B cell (primary cell): Measurements from ENCODE around the gene ELOVL6. TPM values are rescaled to one million over a fixed set of nuclear protein-coding genes. Genes with fewer than 3 reads are reported as not detected.
A peak's percentile ranks its signal among the peaks of the same experiment; 100 is the strongest.

Source experiments
- ATAC-seq: fragments of 200-7000 bp; cut with Tn5 transposase; one replicate; pipeline ENCODE4 v1.10.0; 2021; ENCODE audit warnings: low read depth, mild to moderate bottlenecking, moderate number of reproducible peaks, moderate library complexity
- CTCF ChIA-PET: fragments of 350-600 bp; sonication (Branson Sonifier 250); formaldehyde crosslinking; loops from one replicate; lab custom pipeline; 2021; ENCODE audit warnings: antibody characterized with exemption, inconsistent platforms; lab: Charles Lee
- POLR2A ChIA-PET: fragments of 350-600 bp; sonication (Branson Sonifier 250); formaldehyde crosslinking; loops from one replicate; lab custom pipeline; 2021; ENCODE audit warnings: antibody characterized with exemption; lab: Charles Lee
- DNase-seq: peaks from one replicate; pipeline ENCODE4 v3.0.0; 2013
- H2AFZ ChIP-seq: 2 replicates; pipeline ENCODE4 v1.6.1; 2012; ENCODE audit warnings: mild to moderate bottlenecking, low read depth, low read length; ENCODE audit not compliant: insufficient read depth, poor library complexity, severe bottlenecking
- H3K27ac ChIP-seq, 2 donors: 1 replicate in 1 of 2; 2 replicates in 1 of 2; pipeline ENCODE4 v1.5.1; 2012 to 2013; ENCODE audit warnings: low read length in 2 of 2, mild to moderate bottlenecking in 2 of 2, moderate library complexity in 1 of 2
- H3K27me3 ChIP-seq, 4 experiments: fragments of 200-600 bp in 1 of 4; sonication (generic) in 1 of 4; replicated peaks in 1 of 4; 1 replicate in 2 of 4; 2 replicates in 2 of 4; pipeline versions ENCODE4 v1.6.1 to v1.7.0; 2013 to 2016; ENCODE audit warnings: low read length in 3 of 4, mild to moderate bottlenecking in 2 of 4, mixed read lengths in 1 of 4, moderate library complexity in 1 of 4; ENCODE audit not compliant: insufficient read depth in 4 of 4, control insufficient read depth in 3 of 4; ENCODE audit errors: control extremely low read depth in 1 of 4
- H3K36me3 ChIP-seq, 2 experiments: replicated peaks in 1 of 2; 1 replicate in 1 of 2; 2 replicates in 1 of 2; pipeline versions ENCODE4 v1.6.1 to v1.7.1; 2013; ENCODE audit warnings: low read length in 1 of 2; ENCODE audit not compliant: insufficient read depth in 2 of 2, control insufficient read depth in 1 of 2; ENCODE audit errors: control extremely low read depth in 1 of 2, extremely low read depth in 1 of 2
- H3K4me1 ChIP-seq, 2 donors: fragments of 200-600 bp in 1 of 2; sonication (generic) in 1 of 2; 1 replicate in 1 of 2; 2 replicates in 1 of 2; pipeline versions ENCODE4 v1.5.1 to v1.6.1; 2013 to 2017; ENCODE audit warnings: low read length in 2 of 2; ENCODE audit not compliant: control insufficient read depth in 2 of 2, insufficient read depth in 2 of 2
- H3K4me2 ChIP-seq: replicated peaks from 2 replicates; pipeline ENCODE3; 2012; ENCODE audit warnings: mild to moderate bottlenecking, low read depth, low read length; ENCODE audit not compliant: poor library complexity, severe bottlenecking
- H3K4me3 ChIP-seq, 5 experiments: fragments of 200-600 bp in 1 of 5; sonication (generic) in 1 of 5; 1 replicate in 3 of 5; 2 replicates in 2 of 5; pipeline versions ENCODE4 v1.5.1 to v1.7.0; 2011 to 2016; ENCODE audit warnings: low read length in 4 of 5, mild to moderate bottlenecking in 4 of 5, low read depth in 2 of 5, control low read depth in 1 of 5, moderate library complexity in 1 of 5; ENCODE audit not compliant: insufficient read depth in 1 of 5; ENCODE audit errors: control extremely low read depth in 1 of 5, extremely low read depth in 1 of 5
- H3K79me2 ChIP-seq: fragments of 200-600 bp; sonication (generic); one replicate; pipeline ENCODE4 v1.6.0; 2016; ENCODE audit warnings: low read length; ENCODE audit not compliant: control insufficient read depth, insufficient read depth
- H3K9ac ChIP-seq: fragments of 200-600 bp; sonication (generic); 2 replicates; pipeline ENCODE4 v1.6.1; 2017; ENCODE audit warnings: mild to moderate bottlenecking, low read length, moderate library complexity
- H3K9me3 ChIP-seq, 3 donors: one replicate each; pipeline versions ENCODE4 v1.6.1 to v1.7.1; 2013; ENCODE audit warnings: low read length in 2 of 3; ENCODE audit not compliant: control insufficient read depth in 2 of 3, insufficient read depth in 1 of 3; ENCODE audit errors: control extremely low read depth in 1 of 3
- H4K20me1 ChIP-seq: 2 replicates; pipeline ENCODE4 v1.6.0; 2012; ENCODE audit warnings: mild to moderate bottlenecking, low read length; ENCODE audit not compliant: insufficient read depth, control insufficient read depth, poor library complexity, severe bottlenecking
- H3K27ac Mint-ChIP-seq: one replicate; pipeline ENCODE4 v1.8.0; 2021; ENCODE audit warnings: mixed read lengths
- H3K27me3 Mint-ChIP-seq: one replicate; pipeline ENCODE4 v1.8.0; 2021; ENCODE audit warnings: mixed read lengths
- H3K4me1 Mint-ChIP-seq: one replicate; pipeline ENCODE4 v1.8.0; 2021; ENCODE audit warnings: mixed read lengths
- H3K4me3 Mint-ChIP-seq: one replicate; pipeline ENCODE4 v1.8.0; 2021; ENCODE audit warnings: mixed read lengths
- H3K9me3 Mint-ChIP-seq: one replicate; pipeline ENCODE4 v1.8.0; 2022; ENCODE audit warnings: mixed read lengths; ENCODE audit not compliant: insufficient read depth
- CTCF ChIP-seq: fragments of 200-600 bp; IDR thresholded peaks from one replicate; pipeline ENCODE4 v1.8.0; 2022; ENCODE audit warnings: antibody characterized with exemption, mild to moderate bottlenecking
- EZH2 ChIP-seq: IDR thresholded peaks from 2 replicates; pipeline ENCODE4 v1.6.1; 2012; ENCODE audit warnings: borderline replicate concordance, low read depth, mild to moderate bottlenecking, moderate library complexity, low read length; ENCODE audit not compliant: insufficient read depth, poor library complexity, severe bottlenecking
- WGBS: methylation state at CpG from one replicate; pipeline ENCODE4 v1.1.5; 2013; ENCODE audit warnings: missing lambda C conversion rate; ENCODE audit not compliant: insufficient coverage; 5-methylcytosine and 5-hydroxymethylcytosine counted together
- intact Hi-C: fragments of 100-400 bp; cut with micrococcal nuclease; formaldehyde crosslinking; loops from one replicate; pipeline ENCODE4 v1.10.0; 2022
- polyA plus RNA-seq: library from polyadenylated mRNA; depleted of rRNA; stranded (reverse); fragments of >200 nt; gene quantifications from 2 replicates; pipeline ENCODE4 v1.2.3, GENCODE V29; 2012
- total RNA-seq, 2 donors: library from RNA; stranded (reverse); fragments of 120-200 nt in 1 of 2; gene quantifications; 1 replicate in 1 of 2; 2 replicates in 1 of 2; pipeline versions ENCODE4 v1.2.3 to v1.2.4, GENCODE V29; 2013 to 2022

ELOVL6 gene
- total and polyA plus RNA-seq, 2 donors (not counting 1 experiment from before 2014, with no cell fraction given), result 0.10 to 0.22 TPM

GRCh38 chr4:110119880-110120279, 78.5 kb downstream of the ELOVL6 start:
- DNase-seq (no peak), ATAC-seq (no peak)
- H3K9me3 ChIP-seq, result no peaks in the 10 kb centered on the region
- no peaks in the 10 kb centered on the region for H3K36me3 ChIP-seq
- H3K27ac Mint-ChIP-seq, result no peak overlapping the region
- peaks cover 7% of the 10 kb centered on the region for H3K27me3 Mint-ChIP-seq
- H3K4me3 ChIP-seq, result no peak overlapping the region
- intact Hi-C loops, result no loop called here
- peak overlapping the region; percentile 3 for H2AFZ ChIP-seq
- no peaks in the 10 kb centered on the region for H3K79me2 ChIP-seq
- H4K20me1 ChIP-seq, result no peaks in the 10 kb centered on the region
- peaks cover 3% of the 10 kb centered on the region for H3K9me3 Mint-ChIP-seq
- H3K27me3 ChIP-seq, result no peaks in the 10 kb centered on the region
- H3K27ac ChIP-seq, result no peak overlapping the region
- CTCF ChIA-PET, result no interaction called here
- H3K4me1 Mint-ChIP-seq, result no peaks in the 10 kb centered on the region
- H3K4me3 Mint-ChIP-seq, result no peak overlapping the region
- no peak overlapping the region for H3K4me2 ChIP-seq
- no peak for TF ChIP-seq EZH2
- no peak for TF ChIP-seq CTCF
- WGBS, result 100% methylated on average over 1 of the region's 1 CpG
- POLR2A ChIA-PET, result no interaction called here
- H3K4me1 ChIP-seq, result no peaks in the 10 kb centered on the region
- no peak overlapping the region for H3K9ac ChIP-seq

GRCh38 chr4:110119337-110119736, 79.1 kb downstream of the ELOVL6 start:
- Mint-ChIP-seq H3K27me3 (peaks cover 7% of the 10 kb centered on the region), H3K4me3 (no peak overlapping the region), H3K27ac (no peak overlapping the region), H3K4me1 (no peaks in the 10 kb centered on the region), H3K9me3 (peaks cover 3% of the 10 kb centered on the region)
- Histone ChIP-seq H3K4me2 (no peak overlapping the region), H2AFZ (peak overlapping the region; percentile 3), H3K4me3 (no peak overlapping the region), H4K20me1 (no peaks in the 10 kb centered on the region), H3K27ac (no peak overlapping the region), H3K4me1 (no peaks in the 10 kb centered on the region), H3K36me3 (no peaks in the 10 kb centered on the region), H3K9me3 (no peaks in the 10 kb centered on the region), H3K79me2 (no peaks in the 10 kb centered on the region), H3K9ac (no peak overlapping the region), H3K27me3 (no peaks in the 10 kb centered on the region)
- ChIA-PET CTCF (no interaction called here), POLR2A (no interaction called here)
- intact Hi-C loops, result no loop called here
- no peak for TF ChIP-seq CTCF
- no peak for TF ChIP-seq EZH2
- ATAC-seq, result no peak
- DNase-seq, result no peak
- no CpG with 5 or more reads among the region's 3 CpGs for WGBS
